ENCODE data around the gene ENTREP1. TPM values are rescaled to one million over a fixed set of nuclear protein-coding genes. Genes with fewer than 3 reads are reported as not detected.

The ENTREP1 gene
- total RNA-seq, 2 experiments from 2014 or later = not detected

Other genes starting within 250 kb of the ENTREP1 start
- 10 to 100 TPM; 37.2 to 37.9 TPM for gene TJP2, start 150.9 kb upstream of the ENTREP1 start, total RNA-seq

All from activated CD4-positive, alpha-beta memory T cell treated with anti-CD3 and anti-CD28 coated beads, Interleukin-2, amount 10 ng/mL, durations not matched to agents 7 days and 5 days (primary cell).